H9 (cell line): ENCODE results near the gene STAMBP. TPM values are rescaled to one million over a fixed set of nuclear protein-coding genes. Genes with fewer than 3 reads are reported as not detected.

Experiments used
- DNase-seq: peaks from one replicate; pipeline ENCODE4 v3.0.0-alpha.2; 2017
- H2AFZ ChIP-seq: one replicate; pipeline ENCODE4 v1.6.1; 2013; ENCODE audit warnings: mild to moderate bottlenecking, low read length, control low read depth, moderate library complexity
- H2AK5ac ChIP-seq: 2 replicates; pipeline ENCODE4 v1.6.1; 2013; ENCODE audit warnings: low read length, control low read depth, mixed read lengths; ENCODE audit not compliant: insufficient read length
- H2BK120ac ChIP-seq: one replicate; pipeline ENCODE4 v1.6.1; 2013; ENCODE audit warnings: low read depth, mild to moderate bottlenecking, low read length, control low read depth, inconsistent platforms; ENCODE audit not compliant: poor library complexity, severe bottlenecking
- H2BK12ac ChIP-seq: 2 replicates; pipeline ENCODE4 v1.6.1; 2013; ENCODE audit warnings: low read length, control low read depth, mixed read lengths, low read depth; ENCODE audit not compliant: insufficient read length
- H2BK15ac ChIP-seq: 2 replicates; pipeline ENCODE4 v1.6.1; 2013; ENCODE audit warnings: low read depth, low read length, control low read depth
- H2BK20ac ChIP-seq: one replicate; pipeline ENCODE4 v1.6.1; 2013; ENCODE audit warnings: low read depth, mild to moderate bottlenecking, low read length, control low read depth, inconsistent platforms; ENCODE audit not compliant: poor library complexity, severe bottlenecking
- H2BK5ac ChIP-seq: 2 replicates; pipeline ENCODE4 v1.6.1; 2013; ENCODE audit warnings: low read length, control low read depth, mixed read lengths; ENCODE audit not compliant: insufficient read length
- H3K14ac ChIP-seq: 2 replicates; pipeline ENCODE4 v1.6.1; 2013; ENCODE audit warnings: low read length, control low read depth; ENCODE audit not compliant: insufficient read depth
- H3K18ac ChIP-seq: 2 replicates; pipeline ENCODE4 v1.6.1; 2013; ENCODE audit warnings: low read depth, mild to moderate bottlenecking, mixed read lengths, low read length, control low read depth; ENCODE audit not compliant: insufficient read length
- H3K23ac ChIP-seq: 2 replicates; pipeline ENCODE4 v1.6.1; 2013; ENCODE audit warnings: low read length, control low read depth, mixed read lengths, low read depth; ENCODE audit not compliant: insufficient read length
- H3K23me2 ChIP-seq: 2 replicates; pipeline ENCODE4 v1.6.1; 2013; ENCODE audit warnings: low read depth, mild to moderate bottlenecking, mixed read lengths, low read length, control low read depth; ENCODE audit not compliant: insufficient read length, poor library complexity, severe bottlenecking
- H3K27ac ChIP-seq: 2 replicates; pipeline ENCODE4 v1.5.1; 2013; ENCODE audit warnings: low read length, control low read depth, mixed read lengths, low read depth; ENCODE audit not compliant: insufficient read length
- H3K27me3 ChIP-seq: 2 replicates; pipeline ENCODE4 v1.6.1; 2013; ENCODE audit warnings: low read length, control low read depth, inconsistent platforms; ENCODE audit not compliant: insufficient read depth
- H3K4ac ChIP-seq: 2 replicates; pipeline ENCODE4 v1.6.1; 2013; ENCODE audit warnings: low read depth, mild to moderate bottlenecking, control low read depth, inconsistent platforms, low read length, moderate library complexity
- H3K4me1 ChIP-seq: 2 replicates; pipeline ENCODE4 v1.6.1; 2013; ENCODE audit warnings: low read length, control low read depth, inconsistent platforms; ENCODE audit not compliant: insufficient read depth
- H3K4me2 ChIP-seq: 2 replicates; pipeline ENCODE4 v1.6.1; 2013; ENCODE audit warnings: low read length, control low read depth, mixed read lengths; ENCODE audit not compliant: insufficient read length, insufficient read depth
- H3K56ac ChIP-seq: 2 replicates; pipeline ENCODE4 v1.6.1; 2013; ENCODE audit warnings: low read depth, mild to moderate bottlenecking, mixed read lengths, low read length, control low read depth; ENCODE audit not compliant: insufficient read length
- H3K79me1 ChIP-seq: 2 replicates; pipeline ENCODE4 v1.6.1; 2013; ENCODE audit warnings: low read depth, mild to moderate bottlenecking, moderate library complexity, low read length, control low read depth, inconsistent platforms; ENCODE audit not compliant: insufficient read depth, poor library complexity, severe bottlenecking
- H3K79me2 ChIP-seq: 2 replicates; pipeline ENCODE4 v1.6.1; 2013; ENCODE audit warnings: low read length, control low read depth, inconsistent platforms; ENCODE audit not compliant: insufficient read depth
- H3K9ac ChIP-seq: 2 replicates; pipeline ENCODE4 v1.6.1; 2013; ENCODE audit warnings: low read length, control low read depth, mixed read lengths; ENCODE audit not compliant: insufficient read length; ENCODE audit errors: extremely low read depth
- H3K9me3 ChIP-seq: one replicate; pipeline ENCODE4 v1.6.1; 2013; ENCODE audit warnings: low read depth, low read length, inconsistent platforms; ENCODE audit not compliant: control insufficient read depth
- H3T11ph ChIP-seq: one replicate; pipeline ENCODE4 v1.6.1; 2013; ENCODE audit warnings: mild to moderate bottlenecking, low read length, control low read depth, inconsistent platforms
- H4K20me1 ChIP-seq: one replicate; pipeline ENCODE4 v1.6.1; 2013; ENCODE audit not compliant: control insufficient read depth, insufficient read length, insufficient read depth
- H4K5ac ChIP-seq: 2 replicates; pipeline ENCODE4 v1.6.1; 2013; ENCODE audit warnings: low read depth, mild to moderate bottlenecking, mixed read lengths, low read length, control low read depth; ENCODE audit not compliant: insufficient read length
- H4K8ac ChIP-seq: replicated peaks from 2 replicates; pipeline ENCODE4 v1.6.1; 2013; ENCODE audit warnings: low read length, control low read depth, mixed read lengths, low read depth; ENCODE audit not compliant: insufficient read length
- H4K91ac ChIP-seq: 2 replicates; pipeline ENCODE4 v1.6.1; 2013; ENCODE audit warnings: low read depth, mild to moderate bottlenecking, moderate library complexity, mixed read lengths, low read length, control low read depth; ENCODE audit not compliant: insufficient read length
- H3K27ac Mint-ChIP-seq, 3 experiments: 2 replicates in 2 of 3; 3 replicates in 1 of 3; pipeline ENCODE4 v1.8.0; 2020 to 2021; ENCODE audit warnings: mixed read lengths in 3 of 3, mild to moderate bottlenecking in 1 of 3, moderate library complexity in 1 of 3
- H3K27me3 Mint-ChIP-seq: 2 replicates; pipeline ENCODE4 v1.8.0; 2021; ENCODE audit warnings: low read depth, mild to moderate bottlenecking, moderate library complexity, mixed read lengths
- H3K36me3 Mint-ChIP-seq, 3 experiments: 2 replicates in 2 of 3; 3 replicates in 1 of 3; pipeline ENCODE4 v1.8.0; 2020 to 2021; ENCODE audit warnings: low read depth in 3 of 3, mixed read lengths in 3 of 3; ENCODE audit not compliant: insufficient read depth in 1 of 3
- H3K4me1 Mint-ChIP-seq, 2 experiments: 2 replicates each; pipeline ENCODE4 v1.8.0; 2020; ENCODE audit warnings: mixed read lengths in 2 of 2
- H3K4me3 Mint-ChIP-seq, 2 experiments: 2 replicates in 1 of 2; 3 replicates in 1 of 2; pipeline ENCODE4 v1.8.0; 2020 to 2021; ENCODE audit warnings: mild to moderate bottlenecking in 2 of 2, mixed read lengths in 2 of 2, moderate library complexity in 1 of 2
- H3K9me3 Mint-ChIP-seq, 2 experiments: 2 replicates in 1 of 2; 3 replicates in 1 of 2; pipeline ENCODE4 v1.8.0; 2020; ENCODE audit warnings: mild to moderate bottlenecking in 2 of 2, mixed read lengths in 2 of 2, moderate library complexity in 1 of 2
- WGBS: extraction: QIAGEN DNeasy Blood & Tissue Kit; methylation state at CpG from one replicate; pipeline ENCODE4 v1.1.7; 2013; ENCODE audit warnings: missing lambda C conversion rate, low lambda C conversion rate, mixed read lengths; ENCODE audit not compliant: insufficient read length; ENCODE audit errors: extremely low coverage; 5-methylcytosine and 5-hydroxymethylcytosine counted together
- total RNA-seq: library from RNA; stranded (reverse); gene quantifications from 2 replicates; pipeline ENCODE4 v1.2.1, GENCODE V29; 2021
- TF ChIP-seq, protein P1 (sequence below): fragments of 200-600 bp; sonication (generic); conservative IDR thresholded peaks from 3 replicates; pipeline ENCODE4 v1.8.0; 2021; ENCODE audit warnings: antibody characterized with exemption, mild to moderate bottlenecking

The STAMBP gene
- total RNA-seq, 1 experiment from 2014 or later: 45.5 TPM

DNA sequence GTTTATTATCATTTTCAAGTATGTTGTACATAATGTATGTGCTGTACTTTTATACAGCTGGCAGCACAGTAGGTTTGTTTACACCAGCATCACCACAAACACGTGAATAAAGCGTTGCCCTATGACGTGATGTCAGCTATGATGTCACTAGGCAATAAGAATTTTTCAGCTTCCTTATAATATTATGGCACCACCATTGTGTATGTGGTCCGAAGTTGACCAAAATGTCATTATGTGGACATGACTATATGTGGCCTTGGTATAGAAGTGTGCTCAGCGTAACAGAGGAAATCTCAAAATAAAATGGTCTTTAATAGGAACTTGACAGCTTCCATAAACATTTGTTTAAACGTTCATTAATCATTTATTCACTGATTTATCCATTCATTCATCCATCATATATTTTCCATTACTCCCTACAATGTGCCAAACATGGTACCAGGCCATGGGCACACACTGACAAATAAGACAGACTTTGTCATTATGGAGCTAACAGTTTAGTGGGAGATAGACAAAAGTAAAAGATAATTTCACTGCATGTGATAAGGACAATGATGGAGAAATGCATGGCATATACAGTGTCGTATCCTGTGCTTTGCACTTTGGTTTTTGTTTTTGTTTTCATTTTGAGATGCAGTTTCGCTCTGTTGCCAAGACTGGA lies 82.9 kb downstream of the STAMBP start:
- Histone ChIP-seq H2BK15ac (no peak overlapping the region), H3K23ac (no peak overlapping the region), H3K23me2 (no peaks in the 10 kb centered on the region), H3K27ac (no peak overlapping the region), H2BK5ac (no peak overlapping the region), H3K18ac (no peak overlapping the region), H3K4ac (no peak overlapping the region), H3K56ac (no peak overlapping the region), H2AFZ (no peak overlapping the region), H3K79me2 (no peaks in the 10 kb centered on the region), H3K4me2 (no peak overlapping the region), H3K79me1 (no peaks in the 10 kb centered on the region), H2AK5ac (no peak overlapping the region), H3T11ph (no peak overlapping the region), H2BK12ac (no peak overlapping the region), H3K9me3 (no peaks in the 10 kb centered on the region), H3K4me1 (no peaks in the 10 kb centered on the region), H4K8ac (no peak overlapping the region), H2BK120ac (no peak overlapping the region), H3K9ac (no peak overlapping the region), H4K91ac (no peak overlapping the region), H3K14ac (no peak overlapping the region), H4K20me1 (no peaks in the 10 kb centered on the region), H4K5ac (no peak overlapping the region), H3K27me3 (no peaks in the 10 kb centered on the region), H2BK20ac (no peak overlapping the region)
- peaks cover 3% of the 10 kb centered on the region for H3K27me3 Mint-ChIP-seq
- H3K27ac Mint-ChIP-seq: no peak overlapping the region
- WGBS: 100% methylated on average over 1 of the region's 8 CpGs
- H3K9me3 Mint-ChIP-seq: no peaks in the 10 kb centered on the region
- no peaks in the 10 kb centered on the region for H3K36me3 Mint-ChIP-seq
- no peak for DNase-seq
- peaks cover 4 to 5% of the 10 kb centered on the region in 2 experiments for H3K4me1 Mint-ChIP-seq
- TF ChIP-seq, protein P1, sequence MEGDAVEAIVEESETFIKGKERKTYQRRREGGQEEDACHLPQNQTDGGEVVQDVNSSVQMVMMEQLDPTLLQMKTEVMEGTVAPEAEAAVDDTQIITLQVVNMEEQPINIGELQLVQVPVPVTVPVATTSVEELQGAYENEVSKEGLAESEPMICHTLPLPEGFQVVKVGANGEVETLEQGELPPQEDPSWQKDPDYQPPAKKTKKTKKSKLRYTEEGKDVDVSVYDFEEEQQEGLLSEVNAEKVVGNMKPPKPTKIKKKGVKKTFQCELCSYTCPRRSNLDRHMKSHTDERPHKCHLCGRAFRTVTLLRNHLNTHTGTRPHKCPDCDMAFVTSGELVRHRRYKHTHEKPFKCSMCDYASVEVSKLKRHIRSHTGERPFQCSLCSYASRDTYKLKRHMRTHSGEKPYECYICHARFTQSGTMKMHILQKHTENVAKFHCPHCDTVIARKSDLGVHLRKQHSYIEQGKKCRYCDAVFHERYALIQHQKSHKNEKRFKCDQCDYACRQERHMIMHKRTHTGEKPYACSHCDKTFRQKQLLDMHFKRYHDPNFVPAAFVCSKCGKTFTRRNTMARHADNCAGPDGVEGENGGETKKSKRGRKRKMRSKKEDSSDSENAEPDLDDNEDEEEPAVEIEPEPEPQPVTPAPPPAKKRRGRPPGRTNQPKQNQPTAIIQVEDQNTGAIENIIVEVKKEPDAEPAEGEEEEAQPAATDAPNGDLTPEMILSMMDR: no peak
- H3K4me3 Mint-ChIP-seq: no peak overlapping the region
